CD14-positive monocyte (primary cell): ENCODE data around the gene ZBED6. TPM values are rescaled to one million over a fixed set of nuclear protein-coding genes. Genes with fewer than 3 reads are reported as not detected.

Experiments
- DNase-seq, 3 donors: peaks; one replicate each; pipeline ENCODE4 v3.0.0-alpha.2; 2011 to 2022
- H2AFZ ChIP-seq: 2 replicates; pipeline ENCODE4 v1.6.0; 2012; ENCODE audit warnings: mild to moderate bottlenecking, low read depth, low read length, inconsistent platforms; ENCODE audit not compliant: insufficient read depth, poor library complexity, severe bottlenecking
- H3K27ac ChIP-seq, 2 donors: 1 replicate in 1 of 2; 2 replicates in 1 of 2; pipeline ENCODE4 v1.5.1; 2012 to 2013; ENCODE audit warnings: low read length in 2 of 2, control low read depth in 1 of 2, inconsistent platforms in 1 of 2, low read depth in 1 of 2, mild to moderate bottlenecking in 1 of 2
- H3K27me3 ChIP-seq, 2 donors: one replicate each; pipeline versions ENCODE4 v1.6.0 to v1.6.1; 2011 to 2013; ENCODE audit warnings: low read length in 2 of 2; ENCODE audit not compliant: control insufficient read depth in 2 of 2, insufficient read depth in 2 of 2
- H3K36me3 ChIP-seq, 2 donors: replicated peaks in 1 of 2; 1 replicate in 1 of 2; 2 replicates in 1 of 2; pipeline versions ENCODE4 v1.5.1 to v1.6.1; 2012 to 2013; ENCODE audit warnings: low read length in 2 of 2, control low read depth in 1 of 2, inconsistent platforms in 1 of 2, mild to moderate bottlenecking in 1 of 2; ENCODE audit not compliant: insufficient read depth in 2 of 2, control insufficient read depth in 1 of 2
- H3K4me1 ChIP-seq, 2 donors: 1 replicate in 1 of 2; 2 replicates in 1 of 2; pipeline versions ENCODE4 v1.5.1 to v1.6.1; 2012 to 2013; ENCODE audit warnings: low read length in 2 of 2, control low read depth in 1 of 2, inconsistent platforms in 1 of 2, mild to moderate bottlenecking in 1 of 2, moderate library complexity in 1 of 2; ENCODE audit not compliant: insufficient read depth in 2 of 2, control insufficient read depth in 1 of 2
- H3K4me2 ChIP-seq: replicated peaks from 2 replicates; pipeline ENCODE3; 2012; ENCODE audit warnings: low read length, moderate library complexity, mild to moderate bottlenecking; ENCODE audit not compliant: poor library complexity, severe bottlenecking; ENCODE audit errors: extremely low read depth
- H3K4me3 ChIP-seq, 3 experiments: fragments of 200-600 bp in 1 of 3; sonication (generic) in 1 of 3; replicated peaks in 1 of 3; 1 replicate in 2 of 3; 2 replicates in 1 of 3; pipeline ENCODE4 v1.5.1; 2011 to 2013; ENCODE audit warnings: low read length in 3 of 3, mild to moderate bottlenecking in 3 of 3, control low read depth in 2 of 3, low read depth in 2 of 3, inconsistent platforms in 1 of 3, moderate library complexity in 1 of 3
- H3K79me2 ChIP-seq: 2 replicates; pipeline ENCODE4 v1.6.0; 2012; ENCODE audit warnings: mild to moderate bottlenecking, control low read depth, inconsistent platforms, low read length, moderate library complexity; ENCODE audit not compliant: insufficient read depth
- H3K9ac ChIP-seq: 2 replicates; pipeline ENCODE4 v1.6.0; 2017; ENCODE audit warnings: low read length, mild to moderate bottlenecking; ENCODE audit not compliant: insufficient read depth, poor library complexity, severe bottlenecking
- H3K9me3 ChIP-seq, 2 donors: replicated peaks in 1 of 2; 1 replicate in 1 of 2; 2 replicates in 1 of 2; pipeline versions ENCODE4 v1.5.1 to v1.6.1; 2012 to 2013; ENCODE audit warnings: low read length in 2 of 2, control low read depth in 1 of 2; ENCODE audit not compliant: control insufficient read depth in 1 of 2, insufficient read depth in 1 of 2
- H4K20me1 ChIP-seq: 2 replicates; pipeline ENCODE4 v1.6.0; 2012; ENCODE audit warnings: mild to moderate bottlenecking, low read length, control low read depth, moderate library complexity; ENCODE audit not compliant: insufficient read depth
- H3K27ac Mint-ChIP-seq, 7 donors: one replicate each; pipeline ENCODE4 v1.8.0; 2020; ENCODE audit warnings: mild to moderate bottlenecking in 7 of 7, mixed read lengths in 7 of 7, moderate library complexity in 6 of 7, inconsistent platforms in 2 of 7
- H3K27me3 Mint-ChIP-seq, 3 donors: one replicate each; pipeline ENCODE4 v1.8.0; 2021 to 2022; ENCODE audit warnings: low read depth in 3 of 3, mild to moderate bottlenecking in 3 of 3, mixed read lengths in 3 of 3, moderate library complexity in 3 of 3, inconsistent platforms in 1 of 3
- H3K36me3 Mint-ChIP-seq, 2 donors: one replicate each; pipeline ENCODE4 v1.8.0; 2020; ENCODE audit warnings: mixed read lengths in 2 of 2, inconsistent platforms in 1 of 2, mild to moderate bottlenecking in 1 of 2
- H3K4me1 Mint-ChIP-seq: one replicate; pipeline ENCODE4 v1.8.0; 2020; ENCODE audit warnings: mild to moderate bottlenecking, mixed read lengths
- H3K4me3 Mint-ChIP-seq, 2 donors: one replicate each; pipeline ENCODE4 v1.8.0; 2020; ENCODE audit warnings: mild to moderate bottlenecking in 2 of 2, mixed read lengths in 2 of 2, moderate library complexity in 1 of 2
- H3K9me3 Mint-ChIP-seq, 7 donors: one replicate each; pipeline ENCODE4 v1.8.0; 2020 to 2022; ENCODE audit warnings: mixed read lengths in 7 of 7, mild to moderate bottlenecking in 6 of 7, moderate library complexity in 6 of 7, inconsistent platforms in 2 of 7
- CTCF ChIP-seq: fragments of 200-600 bp; IDR thresholded peaks from one replicate; pipeline ENCODE4 v1.8.0; 2022; ENCODE audit warnings: antibody characterized with exemption, mild to moderate bottlenecking
- WGBS: methylation state at CpG from one replicate; pipeline ENCODE4 v1.1.5; 2013; ENCODE audit warnings: missing lambda C conversion rate; ENCODE audit not compliant: insufficient coverage; 5-methylcytosine and 5-hydroxymethylcytosine counted together
- intact Hi-C, 2 donors: fragments of 100-400 bp; cut with micrococcal nuclease; formaldehyde crosslinking; loops; one replicate each; pipeline versions ENCODE4 v1.15.0 to v1.15.1; 2023
- polyA plus RNA-seq, 3 donors: library from polyadenylated mRNA; depleted of rRNA in 1 of 3; unstranded in 2 of 3; stranded (reverse) in 1 of 3; fragments of 300-500 nt in 2 of 3; fragments of >200 nt in 1 of 3; fragmentation: Illumina TruSeq in 2 of 3; gene quantifications; 1 replicate in 2 of 3; 2 replicates in 1 of 3; pipeline ENCODE4 v1.2.3, GENCODE V29; 2012 to 2021

The ZBED6 gene
- polyA plus RNA-seq, 3 donors = 0.56 to 2.2 (median 1.00) TPM

- Mint-ChIP-seq H3K36me3 (peaks cover 71 to 96% of the 10 kb centered on the region in 2 donors), H3K9me3 (peaks cover 0 to 3% (median 0%) of the 10 kb centered on the region in 7 donors), H3K27ac (no peak overlapping the region), H3K4me1 (no peaks in the 10 kb centered on the region), H3K27me3 (peaks cover 0 to 2% (median 0%) of the 10 kb centered on the region in 3 donors), H3K4me3 (no peak overlapping the region)
- Histone ChIP-seq H3K79me2 (no peaks in the 10 kb centered on the region), H3K9me3 (no peaks in the 10 kb centered on the region), H3K36me3 (peaks cover 68 to 86% of the 10 kb centered on the region in 2 donors), H3K9ac (no peak overlapping the region), H3K4me2 (no peak overlapping the region), H3K4me3 (no peak overlapping the region), H3K4me1 (no peaks in the 10 kb centered on the region), H2AFZ (no peak overlapping the region), H3K27ac (no peak overlapping the region), H4K20me1 (peaks cover 24% of the 10 kb centered on the region), H3K27me3 (no peaks in the 10 kb centered on the region)
- no CpG with 5 or more reads among the region's 4 CpGs for WGBS
- intact Hi-C loops = no loop called here
- DNase-seq = no peak
- TF ChIP-seq CTCF = no peak
Observed at GRCh38 chr1:203840208-203840808, 44.9 kb downstream of the ZBED6 start.

- Mint-ChIP-seq H3K36me3 (peaks cover 71 to 96% of the 10 kb centered on the region in 2 donors), H3K4me1 (no peaks in the 10 kb centered on the region), H3K27me3 (no peaks in the 10 kb centered on the region), H3K27ac (no peak overlapping the region), H3K9me3 (peaks cover 0 to 3% (median 0%) of the 10 kb centered on the region in 7 donors), H3K4me3 (no peak overlapping the region)
- intact Hi-C loops = no loop called here
- no peak overlapping the region for H3K27ac ChIP-seq
- H3K9ac ChIP-seq = no peak overlapping the region
- no peaks in the 10 kb centered on the region for H3K27me3 ChIP-seq
- H3K36me3 ChIP-seq = peaks cover 69 to 86% of the 10 kb centered on the region in 2 donors
- no peak for DNase-seq
- WGBS = no CpG with 5 or more reads among the region's 2 CpGs
- H4K20me1 ChIP-seq = peaks cover 19% of the 10 kb centered on the region
- H3K79me2 ChIP-seq = no peaks in the 10 kb centered on the region
- TF ChIP-seq CTCF = no peak
- no peaks in the 10 kb centered on the region for H3K9me3 ChIP-seq
- no peak overlapping the region for H3K4me3 ChIP-seq
- H3K4me1 ChIP-seq = no peaks in the 10 kb centered on the region
- H3K4me2 ChIP-seq = no peak overlapping the region
- no peak overlapping the region for H2AFZ ChIP-seq
Observed at GRCh38 chr1:203842559-203842876, 47.1 kb downstream of the ZBED6 start.
